ENCODE results near the gene GNAQ.

GRCh38 chr9:77810047-77810446 is 221.6 kb downstream of the GNAQ start:
- no peak for TF ChIP-seq CTCF (IDR thresholded peaks at IDR 0.05)
- no peak for TF ChIP-seq POLR2A (IDR thresholded peaks at IDR 0.05)

Measured in lower leg skin (tissue), 3 donors.